Activated naive CD4-positive, alpha-beta T cell treated with anti-CD3 and anti-CD28 coated beads, Interleukin-2, amount 50 U/mL, for 72 hours (primary cell): ENCODE data around the gene SURF2. TPM values are rescaled to one million over a fixed set of nuclear protein-coding genes. Genes with fewer than 3 reads are reported as not detected.
A peak's percentile ranks its signal among the peaks of the same experiment; 100 is the strongest.

Experiments used
- ATAC-seq, 2 donors: fragments of 150-1000 bp; cut with Tn5 transposase; 2 replicates each; pipeline ENCODE4 v1.10.0; 2021; ENCODE audit warnings: mild to moderate bottlenecking in 2 of 2, moderate library complexity in 2 of 2
- DNase-seq, 2 donors: peaks; one replicate each; pipeline ENCODE4 v3.0.0; 2021 to 2022; ENCODE audit warnings: low spot score in 2 of 2
- H3K27ac Mint-ChIP-seq, 2 donors: one replicate each; pipeline ENCODE4 v1.8.0; 2022; ENCODE audit warnings: mild to moderate bottlenecking in 2 of 2, mixed read lengths in 2 of 2
- H3K36me3 Mint-ChIP-seq, 2 donors: one replicate each; pipeline ENCODE4 v1.8.0; 2022; ENCODE audit warnings: mixed read lengths in 2 of 2
- H3K9me3 Mint-ChIP-seq, 2 donors: one replicate each; pipeline ENCODE4 v1.8.0; 2022; ENCODE audit warnings: mixed read lengths in 2 of 2
- total RNA-seq, 2 donors: library from RNA; stranded (reverse); gene quantifications; one replicate each; pipeline ENCODE4 v1.2.3, GENCODE V29; 2022

The SURF2 gene
- total RNA-seq, 2 donors from 2014 or later = 10.0 to 12.9 TPM

GRCh38 chr9:133347985-133348717, 8.2 kb upstream of the SURF2 start, which contains the start of the genes MED22 and RPL7A:
Gene MED22 (minus strand): TSS chr9:133348131. CDS start chr9:133346662, 1,469 bp downstream.
Gene RPL7A (plus strand): TSS chr9:133348218. CDS start chr9:133348244, 26 bp downstream.
- peaks cover 32 to 39% of the 10 kb centered on the region in 2 donors for H3K36me3 Mint-ChIP-seq
- H3K27ac Mint-ChIP-seq = peak within 1 kb of the TSS; percentile 98 to 100
- ATAC-seq (peak; percentile 83 to 84), DNase-seq (peak; percentile 91 to 93)
- no peaks in the 10 kb centered on the region for H3K9me3 Mint-ChIP-seq

- Mint-ChIP-seq H3K27ac (peak overlapping the region; percentile 98 to 100), H3K9me3 (no peaks in the 10 kb centered on the region), H3K36me3 (peaks cover 32 to 39% of the 10 kb centered on the region in 2 donors)
- ATAC-seq (no peak), DNase-seq (no peak)
Observed at GRCh38 chr9:133348718-133349573, 7.4 kb upstream of the SURF2 start.

GRCh38 chr9:133349965-133350616, 6.3 kb upstream of the SURF2 start:
- H3K9me3 Mint-ChIP-seq = no peaks in the 10 kb centered on the region
- ATAC-seq (no peak), DNase-seq (no peak)
- H3K36me3 Mint-ChIP-seq = peaks cover 32 to 39% of the 10 kb centered on the region in 2 donors
- H3K27ac Mint-ChIP-seq = peak overlapping the region; percentile 98 to 100

- Mint-ChIP-seq H3K36me3 (peaks cover 32 to 35% of the 10 kb centered on the region in 2 donors), H3K27ac (no peak overlapping the region), H3K9me3 (no peaks in the 10 kb centered on the region)
- DNase-seq (no peak), ATAC-seq (no peak)
Observed at GRCh38 chr9:133351526-133351907, 4.8 kb upstream of the SURF2 start.

GRCh38 chr9:133351908-133352634, 4.3 kb upstream of the SURF2 start:
- H3K9me3 Mint-ChIP-seq = no peaks in the 10 kb centered on the region
- H3K27ac Mint-ChIP-seq = peak overlapping the region; percentile 60 to 91
- ATAC-seq (peak in 1 of 2 donors; percentile 10), DNase-seq (no peak)
- peaks cover 29 to 32% of the 10 kb centered on the region in 2 donors for H3K36me3 Mint-ChIP-seq

- no peak for DNase-seq
- H3K36me3 Mint-ChIP-seq = peaks cover 26 to 32% of the 10 kb centered on the region in 2 donors
- H3K9me3 Mint-ChIP-seq = no peaks in the 10 kb centered on the region
- ATAC-seq = no peak
- peak overlapping the region; percentile 60 to 91 for H3K27ac Mint-ChIP-seq
Observed at GRCh38 chr9:133352635-133353340, 3.6 kb upstream of the SURF2 start.

GRCh38 chr9:133353548-133353947, 2.8 kb upstream of the SURF2 start:
- peak overlapping the region in 1 of 2 donors; percentile 60 for H3K27ac Mint-ChIP-seq
- H3K36me3 Mint-ChIP-seq = peaks cover 18 to 24% of the 10 kb centered on the region in 2 donors
- no peak for ATAC-seq
- H3K9me3 Mint-ChIP-seq = no peaks in the 10 kb centered on the region
- DNase-seq = no peak

- H3K9me3 Mint-ChIP-seq = no peaks in the 10 kb centered on the region
- peak overlapping the region; percentile 73 to 95 for H3K27ac Mint-ChIP-seq
- ATAC-seq (no peak), DNase-seq (no peak)
- H3K36me3 Mint-ChIP-seq = peaks cover 6 to 12% of the 10 kb centered on the region in 2 donors
Observed at GRCh38 chr9:133354766-133355165, 1.6 kb upstream of the SURF2 start.

GRCh38 chr9:133355881-133356357, 431 bp upstream of the SURF2 start:
- peaks cover 0 to under 1% of the 10 kb centered on the region in 2 donors for H3K36me3 Mint-ChIP-seq
- ATAC-seq (peak; percentile 20 to 43), DNase-seq (no peak)
- H3K9me3 Mint-ChIP-seq = no peaks in the 10 kb centered on the region
- H3K27ac Mint-ChIP-seq = peak overlapping the region; percentile 73 to 95

- H3K36me3 Mint-ChIP-seq = peaks cover 0 to 10% of the 10 kb centered on the region in 2 donors
- no peak for DNase-seq
Observed at GRCh38 chr9:133357656-133358055, 1.3 kb downstream of the SURF2 start.

GRCh38 chr9:133359399-133360175, 3.2 kb downstream of the SURF2 start:
- Mint-ChIP-seq H3K27ac (peak overlapping the region; percentile 58 to 73), H3K9me3 (no peaks in the 10 kb centered on the region), H3K36me3 (peaks cover 16 to 21% of the 10 kb centered on the region in 2 donors)
- ATAC-seq (no peak), DNase-seq (no peak)

More at GRCh38 chr9:133357656-133358055, 1.3 kb downstream of the SURF2 start:
- Mint-ChIP-seq H3K9me3 (no peaks in the 10 kb centered on the region), H3K27ac (peak overlapping the region; percentile 73 to 82)
- ATAC-seq = no peak

GRCh38 chr9:133360400-133361393, 4.3 kb downstream of the SURF2 start:
- no peak for DNase-seq
- ATAC-seq = no peak
- H3K9me3 Mint-ChIP-seq = no peaks in the 10 kb centered on the region
- H3K36me3 Mint-ChIP-seq = peaks cover 20 to 21% of the 10 kb centered on the region in 2 donors
- H3K27ac Mint-ChIP-seq = peak overlapping the region; percentile 73 to 90

- H3K27ac Mint-ChIP-seq = peak overlapping the region; percentile 73 to 90
- DNase-seq = no peak
- no peaks in the 10 kb centered on the region for H3K9me3 Mint-ChIP-seq
- H3K36me3 Mint-ChIP-seq = peaks cover 20 to 27% of the 10 kb centered on the region in 2 donors
- no peak for ATAC-seq
Observed at GRCh38 chr9:133361507-133362092, 5.2 kb downstream of the SURF2 start.
